H9 (cell line): ENCODE measurements around the gene ARHGEF12. TPM values are rescaled to one million over a fixed set of nuclear protein-coding genes. Genes with fewer than 3 reads are reported as not detected.

Experiments used
- DNase-seq: peaks from one replicate; pipeline ENCODE4 v3.0.0-alpha.2; 2017
- H2AFZ ChIP-seq: one replicate; pipeline ENCODE4 v1.6.1; 2013; ENCODE audit warnings: mild to moderate bottlenecking, low read length, control low read depth, moderate library complexity
- H2AK5ac ChIP-seq: 2 replicates; pipeline ENCODE4 v1.6.1; 2013; ENCODE audit warnings: low read length, control low read depth, mixed read lengths; ENCODE audit not compliant: insufficient read length
- H2BK120ac ChIP-seq: one replicate; pipeline ENCODE4 v1.6.1; 2013; ENCODE audit warnings: low read depth, mild to moderate bottlenecking, low read length, control low read depth, inconsistent platforms; ENCODE audit not compliant: poor library complexity, severe bottlenecking
- H2BK12ac ChIP-seq: 2 replicates; pipeline ENCODE4 v1.6.1; 2013; ENCODE audit warnings: low read length, control low read depth, mixed read lengths, low read depth; ENCODE audit not compliant: insufficient read length
- H2BK15ac ChIP-seq: 2 replicates; pipeline ENCODE4 v1.6.1; 2013; ENCODE audit warnings: low read depth, low read length, control low read depth
- H2BK20ac ChIP-seq: one replicate; pipeline ENCODE4 v1.6.1; 2013; ENCODE audit warnings: low read depth, mild to moderate bottlenecking, low read length, control low read depth, inconsistent platforms; ENCODE audit not compliant: poor library complexity, severe bottlenecking
- H2BK5ac ChIP-seq: 2 replicates; pipeline ENCODE4 v1.6.1; 2013; ENCODE audit warnings: low read length, control low read depth, mixed read lengths; ENCODE audit not compliant: insufficient read length
- H3K14ac ChIP-seq: 2 replicates; pipeline ENCODE4 v1.6.1; 2013; ENCODE audit warnings: low read length, control low read depth; ENCODE audit not compliant: insufficient read depth
- H3K18ac ChIP-seq: 2 replicates; pipeline ENCODE4 v1.6.1; 2013; ENCODE audit warnings: low read depth, mild to moderate bottlenecking, mixed read lengths, low read length, control low read depth; ENCODE audit not compliant: insufficient read length
- H3K23ac ChIP-seq: 2 replicates; pipeline ENCODE4 v1.6.1; 2013; ENCODE audit warnings: low read length, control low read depth, mixed read lengths, low read depth; ENCODE audit not compliant: insufficient read length
- H3K23me2 ChIP-seq: 2 replicates; pipeline ENCODE4 v1.6.1; 2013; ENCODE audit warnings: low read depth, mild to moderate bottlenecking, mixed read lengths, low read length, control low read depth; ENCODE audit not compliant: insufficient read length, poor library complexity, severe bottlenecking
- H3K27ac ChIP-seq: 2 replicates; pipeline ENCODE4 v1.5.1; 2013; ENCODE audit warnings: low read length, control low read depth, mixed read lengths, low read depth; ENCODE audit not compliant: insufficient read length
- H3K27me3 ChIP-seq: 2 replicates; pipeline ENCODE4 v1.6.1; 2013; ENCODE audit warnings: low read length, control low read depth, inconsistent platforms; ENCODE audit not compliant: insufficient read depth
- H3K4ac ChIP-seq: 2 replicates; pipeline ENCODE4 v1.6.1; 2013; ENCODE audit warnings: low read depth, mild to moderate bottlenecking, control low read depth, inconsistent platforms, low read length, moderate library complexity
- H3K4me1 ChIP-seq: 2 replicates; pipeline ENCODE4 v1.6.1; 2013; ENCODE audit warnings: low read length, control low read depth, inconsistent platforms; ENCODE audit not compliant: insufficient read depth
- H3K4me2 ChIP-seq: 2 replicates; pipeline ENCODE4 v1.6.1; 2013; ENCODE audit warnings: low read length, control low read depth, mixed read lengths; ENCODE audit not compliant: insufficient read length, insufficient read depth
- H3K56ac ChIP-seq: 2 replicates; pipeline ENCODE4 v1.6.1; 2013; ENCODE audit warnings: low read depth, mild to moderate bottlenecking, mixed read lengths, low read length, control low read depth; ENCODE audit not compliant: insufficient read length
- H3K79me1 ChIP-seq: 2 replicates; pipeline ENCODE4 v1.6.1; 2013; ENCODE audit warnings: low read depth, mild to moderate bottlenecking, moderate library complexity, low read length, control low read depth, inconsistent platforms; ENCODE audit not compliant: insufficient read depth, poor library complexity, severe bottlenecking
- H3K79me2 ChIP-seq: 2 replicates; pipeline ENCODE4 v1.6.1; 2013; ENCODE audit warnings: low read length, control low read depth, inconsistent platforms; ENCODE audit not compliant: insufficient read depth
- H3K9ac ChIP-seq: 2 replicates; pipeline ENCODE4 v1.6.1; 2013; ENCODE audit warnings: low read length, control low read depth, mixed read lengths; ENCODE audit not compliant: insufficient read length; ENCODE audit errors: extremely low read depth
- H3K9me3 ChIP-seq: one replicate; pipeline ENCODE4 v1.6.1; 2013; ENCODE audit warnings: low read depth, low read length, inconsistent platforms; ENCODE audit not compliant: control insufficient read depth
- H3T11ph ChIP-seq: one replicate; pipeline ENCODE4 v1.6.1; 2013; ENCODE audit warnings: mild to moderate bottlenecking, low read length, control low read depth, inconsistent platforms
- H4K20me1 ChIP-seq: one replicate; pipeline ENCODE4 v1.6.1; 2013; ENCODE audit not compliant: control insufficient read depth, insufficient read length, insufficient read depth
- H4K5ac ChIP-seq: 2 replicates; pipeline ENCODE4 v1.6.1; 2013; ENCODE audit warnings: low read depth, mild to moderate bottlenecking, mixed read lengths, low read length, control low read depth; ENCODE audit not compliant: insufficient read length
- H4K8ac ChIP-seq: replicated peaks from 2 replicates; pipeline ENCODE4 v1.6.1; 2013; ENCODE audit warnings: low read length, control low read depth, mixed read lengths, low read depth; ENCODE audit not compliant: insufficient read length
- H4K91ac ChIP-seq: 2 replicates; pipeline ENCODE4 v1.6.1; 2013; ENCODE audit warnings: low read depth, mild to moderate bottlenecking, moderate library complexity, mixed read lengths, low read length, control low read depth; ENCODE audit not compliant: insufficient read length
- H3K27ac Mint-ChIP-seq, 3 experiments: 2 replicates in 2 of 3; 3 replicates in 1 of 3; pipeline ENCODE4 v1.8.0; 2020 to 2021; ENCODE audit warnings: mixed read lengths in 3 of 3, mild to moderate bottlenecking in 1 of 3, moderate library complexity in 1 of 3
- H3K27me3 Mint-ChIP-seq: 2 replicates; pipeline ENCODE4 v1.8.0; 2021; ENCODE audit warnings: low read depth, mild to moderate bottlenecking, moderate library complexity, mixed read lengths
- H3K36me3 Mint-ChIP-seq, 3 experiments: 2 replicates in 2 of 3; 3 replicates in 1 of 3; pipeline ENCODE4 v1.8.0; 2020 to 2021; ENCODE audit warnings: low read depth in 3 of 3, mixed read lengths in 3 of 3; ENCODE audit not compliant: insufficient read depth in 1 of 3
- H3K4me1 Mint-ChIP-seq, 2 experiments: 2 replicates each; pipeline ENCODE4 v1.8.0; 2020; ENCODE audit warnings: mixed read lengths in 2 of 2
- H3K4me3 Mint-ChIP-seq, 2 experiments: 2 replicates in 1 of 2; 3 replicates in 1 of 2; pipeline ENCODE4 v1.8.0; 2020 to 2021; ENCODE audit warnings: mild to moderate bottlenecking in 2 of 2, mixed read lengths in 2 of 2, moderate library complexity in 1 of 2
- H3K9me3 Mint-ChIP-seq, 2 experiments: 2 replicates in 1 of 2; 3 replicates in 1 of 2; pipeline ENCODE4 v1.8.0; 2020; ENCODE audit warnings: mild to moderate bottlenecking in 2 of 2, mixed read lengths in 2 of 2, moderate library complexity in 1 of 2
- WGBS: extraction: QIAGEN DNeasy Blood & Tissue Kit; methylation state at CpG from one replicate; pipeline ENCODE4 v1.1.7; 2013; ENCODE audit warnings: missing lambda C conversion rate, low lambda C conversion rate, mixed read lengths; ENCODE audit not compliant: insufficient read length; ENCODE audit errors: extremely low coverage; 5-methylcytosine and 5-hydroxymethylcytosine counted together
- total RNA-seq: library from RNA; stranded (reverse); gene quantifications from 2 replicates; pipeline ENCODE4 v1.2.1, GENCODE V29; 2021
- TF ChIP-seq, protein P1 (sequence below): fragments of 200-600 bp; sonication (generic); conservative IDR thresholded peaks from 3 replicates; pipeline ENCODE4 v1.8.0; 2021; ENCODE audit warnings: antibody characterized with exemption, mild to moderate bottlenecking

Gene ARHGEF12
- total RNA-seq, 1 experiment from 2014 or later, result 27.0 TPM

DNA sequence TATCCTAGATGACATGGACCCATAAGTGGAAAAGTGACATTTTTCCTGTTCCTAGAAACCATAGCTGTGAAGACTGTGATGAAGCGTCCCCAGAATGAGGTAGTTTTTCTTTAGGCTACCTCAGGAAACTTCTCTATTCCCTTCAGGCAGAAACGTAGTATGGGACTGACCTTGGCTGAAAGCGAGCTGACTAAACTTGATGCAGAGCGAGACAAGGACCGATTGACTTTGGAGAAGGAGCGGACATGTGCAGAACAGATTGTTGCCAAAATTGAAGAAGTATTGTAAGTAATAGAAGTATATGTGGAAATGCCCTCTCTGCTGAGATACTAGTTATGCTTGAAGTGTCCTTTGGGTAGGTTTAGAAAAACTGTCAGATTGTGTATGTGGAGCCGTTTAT is 110.6 kb downstream of the ARHGEF12 start:
- H3T11ph ChIP-seq, result no peak overlapping the region
- WGBS, result no CpG with 5 or more reads among the region's 7 CpGs
- TF ChIP-seq, protein P1, sequence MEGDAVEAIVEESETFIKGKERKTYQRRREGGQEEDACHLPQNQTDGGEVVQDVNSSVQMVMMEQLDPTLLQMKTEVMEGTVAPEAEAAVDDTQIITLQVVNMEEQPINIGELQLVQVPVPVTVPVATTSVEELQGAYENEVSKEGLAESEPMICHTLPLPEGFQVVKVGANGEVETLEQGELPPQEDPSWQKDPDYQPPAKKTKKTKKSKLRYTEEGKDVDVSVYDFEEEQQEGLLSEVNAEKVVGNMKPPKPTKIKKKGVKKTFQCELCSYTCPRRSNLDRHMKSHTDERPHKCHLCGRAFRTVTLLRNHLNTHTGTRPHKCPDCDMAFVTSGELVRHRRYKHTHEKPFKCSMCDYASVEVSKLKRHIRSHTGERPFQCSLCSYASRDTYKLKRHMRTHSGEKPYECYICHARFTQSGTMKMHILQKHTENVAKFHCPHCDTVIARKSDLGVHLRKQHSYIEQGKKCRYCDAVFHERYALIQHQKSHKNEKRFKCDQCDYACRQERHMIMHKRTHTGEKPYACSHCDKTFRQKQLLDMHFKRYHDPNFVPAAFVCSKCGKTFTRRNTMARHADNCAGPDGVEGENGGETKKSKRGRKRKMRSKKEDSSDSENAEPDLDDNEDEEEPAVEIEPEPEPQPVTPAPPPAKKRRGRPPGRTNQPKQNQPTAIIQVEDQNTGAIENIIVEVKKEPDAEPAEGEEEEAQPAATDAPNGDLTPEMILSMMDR, result no peak

More for the DNA sequence above, 110.6 kb downstream of the ARHGEF12 start:
- Histone ChIP-seq H2BK5ac (no peak overlapping the region), H3K23ac (no peak overlapping the region), H3K23me2 (no peaks in the 10 kb centered on the region), H2AFZ (no peak overlapping the region), H3K56ac (no peak overlapping the region), H4K20me1 (no peaks in the 10 kb centered on the region), H2BK20ac (no peak overlapping the region), H3K27ac (no peak overlapping the region), H3K9ac (no peak overlapping the region), H3K4me2 (no peak overlapping the region), H3K18ac (no peak overlapping the region), H3K79me2 (no peaks in the 10 kb centered on the region), H3K27me3 (no peaks in the 10 kb centered on the region), H3K4me1 (no peaks in the 10 kb centered on the region), H4K91ac (no peak overlapping the region), H3K79me1 (no peaks in the 10 kb centered on the region), H2AK5ac (no peak overlapping the region), H2BK12ac (no peak overlapping the region), H3K9me3 (no peaks in the 10 kb centered on the region), H4K5ac (no peak overlapping the region), H3K4ac (no peak overlapping the region), H2BK15ac (no peak overlapping the region), H2BK120ac (no peak overlapping the region), H4K8ac (no peak overlapping the region), H3K14ac (no peak overlapping the region)
- Mint-ChIP-seq H3K36me3 (peaks cover 23 to 63% (median 55%) of the 10 kb centered on the region in 3 experiments; a peak in 6 of 7 replicates), H3K4me1 (peaks cover 3 to 9% of the 10 kb centered on the region in 2 experiments), H3K9me3 (no peaks in the 10 kb centered on the region), H3K4me3 (no peak overlapping the region), H3K27ac (peak overlapping the region in 1 of 3 experiments; percentile 6; a peak in 1 of 7 replicates), H3K27me3 (no peaks in the 10 kb centered on the region)
- DNase-seq, result no peak
